HEK293 (cell line): ENCODE data around the gene BOD1.

Experiments
- CTCF ChIA-PET: fragments of 350-600 bp; formaldehyde crosslinking; extraction: SDS; loops from one replicate; lab custom pipeline; 2021; ENCODE audit warnings: antibody characterized with exemption; lab: Yijun Ruan, JAX
- POLR2A ChIA-PET: fragments of 300-600 bp; formaldehyde crosslinking; extraction: SDS; loops from one replicate; lab custom pipeline; 2020; ENCODE audit warnings: antibody characterized with exemption, inconsistent platforms; lab: Yijun Ruan, JAX
- H3K27ac ChIP-seq: fragments of 200-500 bp; sonication (Bioruptor generic); 2 replicates; pipeline ENCODE4 v1.5.1; 2014; ENCODE audit warnings: low read depth, low read length, control low read depth, inconsistent platforms; ENCODE audit errors: extremely low read depth
- H3K36me3 ChIP-seq, 2 experiments: fragments of 200-500 bp in 1 of 2; sonication (Bioruptor generic) in 1 of 2; 1 replicate in 1 of 2; 2 replicates in 1 of 2; pipeline ENCODE4 v1.5.1; 2014 to 2017; ENCODE audit warnings: inconsistent platforms in 2 of 2, low read length in 2 of 2; ENCODE audit not compliant: control insufficient read depth in 2 of 2, insufficient read depth in 1 of 2
- H3K4me1 ChIP-seq: fragments of 200-500 bp; sonication (Bioruptor generic); 2 replicates; pipeline ENCODE4 v1.5.1; 2014; ENCODE audit warnings: mild to moderate bottlenecking, low read length, inconsistent platforms; ENCODE audit not compliant: control insufficient read depth, insufficient read depth
- H3K4me3 ChIP-seq: 2 replicates; pipeline ENCODE4 v1.5.1; 2011; ENCODE audit warnings: low read depth, mild to moderate bottlenecking, control low read depth, low read length, moderate library complexity
- H3K9me3 ChIP-seq: fragments of 200-500 bp; sonication (Bioruptor generic); 2 replicates; pipeline ENCODE4 v1.5.1; 2014; ENCODE audit warnings: low read depth, low read length, inconsistent platforms; ENCODE audit not compliant: control insufficient read depth, insufficient read depth
- GLI4 ChIP-seq: fragments of 450-650 bp; formaldehyde crosslinking; IDR thresholded peaks from 2 replicates; pipeline ENCODE4 v1.5.1; 2016; ENCODE audit warnings: missing biosample characterization, missing genetic modification characterization
- HOXC10 ChIP-seq: sonication (generic); formaldehyde crosslinking; IDR thresholded peaks from 2 replicates; pipeline ENCODE4 v1.8.1; 2023; ENCODE audit warnings: mild to moderate bottlenecking, missing genetic modification reagents
- RBAK ChIP-seq: fragments of 450-650 bp; formaldehyde crosslinking; IDR thresholded peaks from 2 replicates; pipeline ENCODE4 v1.5.1; 2016; ENCODE audit warnings: missing biosample characterization, missing genetic modification characterization
- ZEB2 ChIP-seq: fragments of 450-650 bp; formaldehyde crosslinking; IDR thresholded peaks from 2 replicates; pipeline ENCODE4 v1.5.1; 2016; ENCODE audit warnings: missing biosample characterization, missing genetic modification characterization
- ZFHX2 ChIP-seq: fragments of 450-650 bp; formaldehyde crosslinking; conservative IDR thresholded peaks from 2 replicates; pipeline ENCODE4 v1.5.1; 2016; ENCODE audit warnings: missing biosample characterization, missing genetic modification characterization
- ZFP37 ChIP-seq: fragments of 450-650 bp; formaldehyde crosslinking; IDR thresholded peaks from 2 replicates; pipeline ENCODE4 v1.5.1; 2016; ENCODE audit warnings: missing biosample characterization, missing genetic modification characterization
- ZNF121 ChIP-seq: fragments of 450-650 bp; formaldehyde crosslinking; IDR thresholded peaks from 2 replicates; pipeline ENCODE4 v1.5.1; 2016; ENCODE audit warnings: missing biosample characterization, missing genetic modification characterization
- ZNF174 ChIP-seq: fragments of 450-650 bp; formaldehyde crosslinking; IDR thresholded peaks from 2 replicates; pipeline ENCODE4 v1.5.0; 2017; ENCODE audit warnings: missing biosample characterization, mild to moderate bottlenecking, missing genetic modification characterization
- ZNF202 ChIP-seq: fragments of 450-650 bp; formaldehyde crosslinking; IDR thresholded peaks from 2 replicates; pipeline ENCODE4 v1.5.1; 2016; ENCODE audit warnings: missing biosample characterization, missing genetic modification characterization, borderline replicate concordance
- ZNF311 ChIP-seq: fragments of 450-650 bp; formaldehyde crosslinking; IDR thresholded peaks from 2 replicates; pipeline ENCODE4 v1.5.1; 2017; ENCODE audit warnings: missing biosample characterization, missing genetic modification characterization, borderline replicate concordance
- ZNF354C ChIP-seq: fragments of 450-650 bp; formaldehyde crosslinking; IDR thresholded peaks from 2 replicates; pipeline ENCODE4 v1.5.1; 2016; ENCODE audit warnings: missing biosample characterization, missing genetic modification characterization, low read depth, borderline replicate concordance
- ZNF404 ChIP-seq: fragments of 450-650 bp; formaldehyde crosslinking; IDR thresholded peaks from 2 replicates; pipeline ENCODE4 v1.5.1; 2017; ENCODE audit warnings: missing biosample characterization, missing genetic modification characterization
- ZNF510 ChIP-seq: fragments of 450-650 bp; formaldehyde crosslinking; IDR thresholded peaks from 2 replicates; pipeline ENCODE4 v1.5.1; 2018; ENCODE audit warnings: mild to moderate bottlenecking, missing genetic modification characterization, missing biosample characterization; ENCODE audit not compliant: insufficient replicate concordance
- ZNF529 ChIP-seq: fragments of 450-650 bp; formaldehyde crosslinking; IDR thresholded peaks from 2 replicates; pipeline ENCODE4 v1.5.1; 2017; ENCODE audit warnings: missing genetic modification characterization, missing biosample characterization; ENCODE audit not compliant: insufficient replicate concordance
- ZNF571 ChIP-seq: fragments of 450-650 bp; formaldehyde crosslinking; IDR thresholded peaks from 2 replicates; pipeline ENCODE4 v1.5.0; 2017; ENCODE audit warnings: missing biosample characterization, missing genetic modification characterization
- ZNF624 ChIP-seq: fragments of 450-650 bp; formaldehyde crosslinking; IDR thresholded peaks from 2 replicates; pipeline ENCODE4 v1.5.1; 2017; ENCODE audit warnings: missing biosample characterization, missing genetic modification characterization
- ZNF626 ChIP-seq: fragments of 450-650 bp; sonication (Bioruptor Pico); formaldehyde crosslinking; IDR thresholded peaks from 2 replicates; pipeline ENCODE4 v1.5.1; 2018; ENCODE audit warnings: missing biosample characterization, missing genetic modification characterization, inconsistent platforms
- TF ChIP-seq, protein P1 (sequence below): fragments of 450-650 bp; formaldehyde crosslinking; IDR thresholded peaks from 2 replicates; pipeline ENCODE4 v1.5.1; 2016; ENCODE audit warnings: missing biosample characterization, missing genetic modification characterization
- TF ChIP-seq, protein P2 (sequence below): sonication (generic); formaldehyde crosslinking; IDR thresholded peaks from 2 replicates; pipeline ENCODE4 v1.8.1; 2022; ENCODE audit warnings: mild to moderate bottlenecking, moderate library complexity, missing genetic modification reagents
- TF ChIP-seq, protein P3 (sequence below): fragments of 450-650 bp; formaldehyde crosslinking; IDR thresholded peaks from 2 replicates; pipeline ENCODE4 v1.5.1; 2017; ENCODE audit warnings: missing biosample characterization, missing genetic modification characterization
- TF ChIP-seq, protein P4 (sequence below): fragments of 450-650 bp; formaldehyde crosslinking; IDR thresholded peaks from 2 replicates; pipeline ENCODE4 v1.5.1; 2016; ENCODE audit warnings: missing biosample characterization, missing genetic modification characterization
- TF ChIP-seq, protein P5 (sequence below): fragments of 450-650 bp; formaldehyde crosslinking; IDR thresholded peaks from 2 replicates; pipeline ENCODE4 v1.5.1; 2017; ENCODE audit warnings: missing biosample characterization, missing genetic modification characterization

The BOD1 gene

DNA sequence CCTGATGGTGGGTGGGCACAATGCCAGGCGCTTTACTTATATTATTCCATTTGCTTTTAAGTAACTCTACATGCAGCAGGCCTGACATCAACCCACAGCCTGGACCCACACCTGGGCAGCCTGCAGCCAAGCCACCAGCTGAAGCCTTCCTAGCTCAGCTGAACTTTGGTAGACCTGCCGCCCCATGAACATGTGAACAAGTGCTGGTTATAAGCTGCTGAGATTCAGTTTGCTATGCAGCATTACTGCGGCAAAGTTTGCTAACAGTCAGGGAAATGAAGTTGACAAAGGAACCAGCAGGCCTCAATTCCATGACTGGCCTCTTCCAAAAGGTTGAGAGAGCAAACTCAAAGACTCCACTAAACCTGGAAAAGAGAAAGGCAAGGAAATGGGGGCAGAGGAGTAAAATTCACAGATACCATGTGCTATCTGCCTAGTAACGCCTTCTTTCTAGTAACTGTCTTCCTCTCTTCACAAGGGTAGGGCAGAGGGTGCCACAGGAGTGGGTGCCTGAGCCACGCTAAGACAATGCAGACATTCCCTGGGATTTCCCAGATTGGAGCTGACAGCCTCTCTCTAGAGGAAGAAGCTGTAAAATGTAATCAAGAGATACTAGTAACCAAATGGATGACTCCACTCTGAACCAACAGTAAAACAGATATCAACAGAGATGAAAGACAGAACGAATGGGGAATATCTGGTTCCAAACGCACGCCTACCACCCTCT lies 2.9 kb downstream of the BOD1 start:
- TF ChIP-seq ZNF510 (tag by site-specific recombination), result no peak
- TF ChIP-seq ZEB2, result no peak
- TF ChIP-seq, protein P1, sequence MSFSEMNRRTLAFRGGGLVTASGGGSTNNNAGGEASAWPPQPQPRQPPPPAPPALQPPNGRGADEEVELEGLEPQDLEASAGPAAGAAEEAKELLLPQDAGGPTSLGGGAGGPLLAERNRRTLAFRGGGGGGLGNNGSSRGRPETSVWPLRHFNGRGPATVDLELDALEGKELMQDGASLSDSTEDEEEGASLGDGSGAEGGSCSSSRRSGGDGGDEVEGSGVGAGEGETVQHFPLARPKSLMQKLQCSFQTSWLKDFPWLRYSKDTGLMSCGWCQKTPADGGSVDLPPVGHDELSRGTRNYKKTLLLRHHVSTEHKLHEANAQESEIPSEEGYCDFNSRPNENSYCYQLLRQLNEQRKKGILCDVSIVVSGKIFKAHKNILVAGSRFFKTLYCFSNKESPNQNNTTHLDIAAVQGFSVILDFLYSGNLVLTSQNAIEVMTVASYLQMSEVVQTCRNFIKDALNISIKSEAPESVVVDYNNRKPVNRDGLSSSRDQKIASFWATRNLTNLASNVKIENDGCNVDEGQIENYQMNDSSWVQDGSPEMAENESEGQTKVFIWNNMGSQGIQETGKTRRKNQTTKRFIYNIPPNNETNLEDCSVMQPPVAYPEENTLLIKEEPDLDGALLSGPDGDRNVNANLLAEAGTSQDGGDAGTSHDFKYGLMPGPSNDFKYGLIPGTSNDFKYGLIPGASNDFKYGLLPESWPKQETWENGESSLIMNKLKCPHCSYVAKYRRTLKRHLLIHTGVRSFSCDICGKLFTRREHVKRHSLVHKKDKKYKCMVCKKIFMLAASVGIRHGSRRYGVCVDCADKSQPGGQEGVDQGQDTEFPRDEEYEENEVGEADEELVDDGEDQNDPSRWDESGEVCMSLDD (tag by site-specific recombination), result no peak
- no peak for TF ChIP-seq ZNF529
- TF ChIP-seq, protein P2, sequence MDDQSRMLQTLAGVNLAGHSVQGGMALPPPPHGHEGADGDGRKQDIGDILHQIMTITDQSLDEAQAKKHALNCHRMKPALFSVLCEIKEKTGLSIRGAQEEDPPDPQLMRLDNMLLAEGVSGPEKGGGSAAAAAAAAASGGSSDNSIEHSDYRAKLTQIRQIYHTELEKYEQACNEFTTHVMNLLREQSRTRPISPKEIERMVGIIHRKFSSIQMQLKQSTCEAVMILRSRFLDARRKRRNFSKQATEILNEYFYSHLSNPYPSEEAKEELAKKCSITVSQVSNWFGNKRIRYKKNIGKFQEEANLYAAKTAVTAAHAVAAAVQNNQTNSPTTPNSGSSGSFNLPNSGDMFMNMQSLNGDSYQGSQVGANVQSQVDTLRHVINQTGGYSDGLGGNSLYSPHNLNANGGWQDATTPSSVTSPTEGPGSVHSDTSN (CRISPR knock-in tag), result no peak
- TF ChIP-seq, protein P3, sequence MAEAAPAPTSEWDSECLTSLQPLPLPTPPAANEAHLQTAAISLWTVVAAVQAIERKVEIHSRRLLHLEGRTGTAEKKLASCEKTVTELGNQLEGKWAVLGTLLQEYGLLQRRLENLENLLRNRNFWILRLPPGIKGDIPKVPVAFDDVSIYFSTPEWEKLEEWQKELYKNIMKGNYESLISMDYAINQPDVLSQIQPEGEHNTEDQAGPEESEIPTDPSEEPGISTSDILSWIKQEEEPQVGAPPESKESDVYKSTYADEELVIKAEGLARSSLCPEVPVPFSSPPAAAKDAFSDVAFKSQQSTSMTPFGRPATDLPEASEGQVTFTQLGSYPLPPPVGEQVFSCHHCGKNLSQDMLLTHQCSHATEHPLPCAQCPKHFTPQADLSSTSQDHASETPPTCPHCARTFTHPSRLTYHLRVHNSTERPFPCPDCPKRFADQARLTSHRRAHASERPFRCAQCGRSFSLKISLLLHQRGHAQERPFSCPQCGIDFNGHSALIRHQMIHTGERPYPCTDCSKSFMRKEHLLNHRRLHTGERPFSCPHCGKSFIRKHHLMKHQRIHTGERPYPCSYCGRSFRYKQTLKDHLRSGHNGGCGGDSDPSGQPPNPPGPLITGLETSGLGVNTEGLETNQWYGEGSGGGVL, result no peak
- TF ChIP-seq, all 188 proteins: peak for 0
- no peak overlapping the region for H3K4me3 ChIP-seq
- ChIA-PET CTCF (interaction anchor here (0.6 kb wide), 1 partner anchor 317 kb away, joined by 3 read pairs; no protein-coding TSS in a partner anchor), POLR2A (no interaction called here)
- H3K27ac ChIP-seq, result no peak overlapping the region
- peaks cover 9% of the 10 kb centered on the region for H3K4me1 ChIP-seq
- peaks cover 11 to 61% of the 10 kb centered on the region in 2 experiments for H3K36me3 ChIP-seq
- H3K9me3 ChIP-seq, result no peaks in the 10 kb centered on the region

DNA sequence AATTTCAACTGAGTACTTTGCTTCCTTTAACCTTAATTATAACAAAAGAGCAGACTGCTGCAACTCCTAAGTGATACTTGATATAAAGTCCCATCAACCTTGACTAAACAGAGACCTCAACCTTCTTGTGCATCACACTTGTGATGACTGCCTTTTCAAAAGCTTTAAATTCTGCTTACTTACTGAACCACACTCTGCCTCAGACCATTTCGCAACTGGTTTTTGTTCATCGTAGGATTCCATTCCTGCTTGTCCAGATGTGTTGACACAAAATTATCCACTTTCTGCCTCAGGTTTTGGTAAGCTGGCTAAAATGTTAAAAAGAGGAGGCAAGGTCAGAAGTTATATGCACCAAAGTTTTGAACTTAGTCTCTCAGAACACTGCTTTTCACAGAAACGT lies 3.5 kb downstream of the BOD1 start:
- TF ChIP-seq, protein P4, sequence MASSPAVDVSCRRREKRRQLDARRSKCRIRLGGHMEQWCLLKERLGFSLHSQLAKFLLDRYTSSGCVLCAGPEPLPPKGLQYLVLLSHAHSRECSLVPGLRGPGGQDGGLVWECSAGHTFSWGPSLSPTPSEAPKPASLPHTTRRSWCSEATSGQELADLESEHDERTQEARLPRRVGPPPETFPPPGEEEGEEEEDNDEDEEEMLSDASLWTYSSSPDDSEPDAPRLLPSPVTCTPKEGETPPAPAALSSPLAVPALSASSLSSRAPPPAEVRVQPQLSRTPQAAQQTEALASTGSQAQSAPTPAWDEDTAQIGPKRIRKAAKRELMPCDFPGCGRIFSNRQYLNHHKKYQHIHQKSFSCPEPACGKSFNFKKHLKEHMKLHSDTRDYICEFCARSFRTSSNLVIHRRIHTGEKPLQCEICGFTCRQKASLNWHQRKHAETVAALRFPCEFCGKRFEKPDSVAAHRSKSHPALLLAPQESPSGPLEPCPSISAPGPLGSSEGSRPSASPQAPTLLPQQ (tag by site-specific recombination), result no peak
- TF ChIP-seq HOXC10 (no peak), ZNF624 (tag by site-specific recombination) (no peak), ZNF626 (no peak), ZNF202 (tag by site-specific recombination) (no peak)
- H3K4me1 ChIP-seq, result peaks cover 9% of the 10 kb centered on the region
- H3K36me3 ChIP-seq, result peaks cover 13 to 68% of the 10 kb centered on the region in 2 experiments
- CTCF ChIA-PET, result no interaction called here
- H3K9me3 ChIP-seq, result no peaks in the 10 kb centered on the region
- no peak overlapping the region for H3K27ac ChIP-seq
- H3K4me3 ChIP-seq, result no peak overlapping the region
- POLR2A ChIA-PET, result no interaction called here

DNA sequence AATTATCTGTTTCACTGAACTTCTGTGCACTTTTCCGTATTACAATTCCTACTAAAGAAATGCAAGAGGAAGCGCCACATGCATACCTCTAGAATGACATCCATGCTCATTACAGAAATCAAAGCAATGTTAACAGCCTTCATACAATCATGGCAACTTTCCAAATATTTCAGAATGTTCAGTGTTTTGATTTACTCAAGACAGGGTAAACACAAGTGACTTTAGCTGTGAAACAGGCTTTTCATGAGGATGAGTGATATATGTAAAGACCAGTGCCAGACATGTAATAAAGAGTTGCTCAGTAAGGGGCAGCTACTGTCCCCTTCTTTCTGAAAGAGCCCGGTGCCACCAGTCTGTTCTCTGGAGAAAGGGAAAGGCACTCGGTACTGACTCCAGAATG lies 4.7 kb downstream of the BOD1 start:
- Histone ChIP-seq H3K36me3 (peaks cover 15 to 80% of the 10 kb centered on the region in 2 experiments), H3K4me3 (no peak overlapping the region), H3K9me3 (no peaks in the 10 kb centered on the region), H3K27ac (no peak overlapping the region), H3K4me1 (peaks cover 9% of the 10 kb centered on the region)
- CTCF ChIA-PET, result interaction anchor here (0.6 to 1.1 kb wide), 2 partner anchors 20 to 430 kb away, joined by 3 to 4 read pairs; no protein-coding TSS in a partner anchor
- no peak for TF ChIP-seq ZNF571 (tag by site-specific recombination)
- TF ChIP-seq ZNF311 (tag by site-specific recombination), result no peak
- TF ChIP-seq ZNF121, result no peak
- no peak for TF ChIP-seq ZNF529
- TF ChIP-seq ZFP37 (tag by site-specific recombination), result no peak
- no peak for TF ChIP-seq ZNF404
- TF ChIP-seq ZNF354C, result no peak
- no peak for TF ChIP-seq ZNF174 (tag by site-specific recombination)
- TF ChIP-seq RBAK (tag by site-specific recombination), result no peak
- no peak for TF ChIP-seq GLI4 (tag by site-specific recombination)
- TF ChIP-seq, protein P5, sequence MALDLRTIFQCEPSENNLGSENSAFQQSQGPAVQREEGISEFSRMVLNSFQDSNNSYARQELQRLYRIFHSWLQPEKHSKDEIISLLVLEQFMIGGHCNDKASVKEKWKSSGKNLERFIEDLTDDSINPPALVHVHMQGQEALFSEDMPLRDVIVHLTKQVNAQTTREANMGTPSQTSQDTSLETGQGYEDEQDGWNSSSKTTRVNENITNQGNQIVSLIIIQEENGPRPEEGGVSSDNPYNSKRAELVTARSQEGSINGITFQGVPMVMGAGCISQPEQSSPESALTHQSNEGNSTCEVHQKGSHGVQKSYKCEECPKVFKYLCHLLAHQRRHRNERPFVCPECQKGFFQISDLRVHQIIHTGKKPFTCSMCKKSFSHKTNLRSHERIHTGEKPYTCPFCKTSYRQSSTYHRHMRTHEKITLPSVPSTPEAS (tag by site-specific recombination), result no peak
- no peak for TF ChIP-seq ZFHX2 (tag by site-specific recombination)
- TF ChIP-seq, all 188 proteins: peak for 0
- POLR2A ChIA-PET, result no interaction called here
